NB4 (cell line): ENCODE results near the gene COX6B2.

Source experiments
- DNase-seq: peaks from one replicate; pipeline ENCODE4 v3.0.0; 2010; ENCODE audit warnings: low read depth
- H3K4me3 ChIP-seq: one replicate; pipeline ENCODE4 v1.5.1; 2011; ENCODE audit warnings: mild to moderate bottlenecking, low read depth, low read length, moderate library complexity
- MYC ChIP-seq: IDR thresholded peaks from 2 replicates; pipeline ENCODE4 v1.6.1; 2011; ENCODE audit warnings: low read depth, low read length
- POLR2A ChIP-seq: IDR thresholded peaks from 2 replicates; pipeline ENCODE4 v1.6.1; 2011; ENCODE audit warnings: mild to moderate bottlenecking; ENCODE audit not compliant: insufficient read length; ENCODE audit errors: extremely low read depth
- TF ChIP-seq, protein P1 (sequence below): IDR thresholded peaks from 2 replicates; pipeline ENCODE4 v1.6.1; 2011; ENCODE audit warnings: low read depth, low read length
- TF ChIP-seq, protein P2 (sequence below): IDR thresholded peaks from one replicate; pipeline ENCODE4 v1.5.1; 2012; ENCODE audit warnings: low read depth, low read length

The COX6B2 gene

DNA sequence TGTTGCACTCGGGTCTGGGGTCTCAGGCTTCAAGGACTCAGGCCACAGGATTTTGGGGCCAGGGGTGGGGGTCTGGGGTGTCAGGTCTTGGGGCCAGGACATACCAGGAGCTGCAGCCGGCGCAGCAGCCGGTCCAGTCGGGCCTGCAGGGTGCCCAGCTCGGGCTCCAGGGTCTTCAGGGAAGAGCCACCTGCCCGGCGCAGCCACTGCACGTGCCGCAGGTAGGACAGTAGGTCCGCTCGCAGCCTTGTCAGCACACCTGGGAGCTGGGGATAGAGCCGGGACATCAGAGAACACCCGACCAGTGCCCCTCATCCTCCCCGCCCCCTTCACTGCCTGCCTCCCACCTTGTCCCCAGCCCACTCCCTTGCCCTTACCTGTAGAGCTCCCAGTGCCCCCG lies 13.6 kb upstream of the COX6B2 start:
- no peak for TF ChIP-seq POLR2A
- TF ChIP-seq MYC: no peak
- TF ChIP-seq, protein P1, sequence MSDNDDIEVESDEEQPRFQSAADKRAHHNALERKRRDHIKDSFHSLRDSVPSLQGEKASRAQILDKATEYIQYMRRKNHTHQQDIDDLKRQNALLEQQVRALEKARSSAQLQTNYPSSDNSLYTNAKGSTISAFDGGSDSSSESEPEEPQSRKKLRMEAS: no peak
- TF ChIP-seq, protein P2, sequence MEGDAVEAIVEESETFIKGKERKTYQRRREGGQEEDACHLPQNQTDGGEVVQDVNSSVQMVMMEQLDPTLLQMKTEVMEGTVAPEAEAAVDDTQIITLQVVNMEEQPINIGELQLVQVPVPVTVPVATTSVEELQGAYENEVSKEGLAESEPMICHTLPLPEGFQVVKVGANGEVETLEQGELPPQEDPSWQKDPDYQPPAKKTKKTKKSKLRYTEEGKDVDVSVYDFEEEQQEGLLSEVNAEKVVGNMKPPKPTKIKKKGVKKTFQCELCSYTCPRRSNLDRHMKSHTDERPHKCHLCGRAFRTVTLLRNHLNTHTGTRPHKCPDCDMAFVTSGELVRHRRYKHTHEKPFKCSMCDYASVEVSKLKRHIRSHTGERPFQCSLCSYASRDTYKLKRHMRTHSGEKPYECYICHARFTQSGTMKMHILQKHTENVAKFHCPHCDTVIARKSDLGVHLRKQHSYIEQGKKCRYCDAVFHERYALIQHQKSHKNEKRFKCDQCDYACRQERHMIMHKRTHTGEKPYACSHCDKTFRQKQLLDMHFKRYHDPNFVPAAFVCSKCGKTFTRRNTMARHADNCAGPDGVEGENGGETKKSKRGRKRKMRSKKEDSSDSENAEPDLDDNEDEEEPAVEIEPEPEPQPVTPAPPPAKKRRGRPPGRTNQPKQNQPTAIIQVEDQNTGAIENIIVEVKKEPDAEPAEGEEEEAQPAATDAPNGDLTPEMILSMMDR: no peak
- no peak for DNase-seq
- H3K4me3 ChIP-seq: no peak overlapping the region

DNA sequence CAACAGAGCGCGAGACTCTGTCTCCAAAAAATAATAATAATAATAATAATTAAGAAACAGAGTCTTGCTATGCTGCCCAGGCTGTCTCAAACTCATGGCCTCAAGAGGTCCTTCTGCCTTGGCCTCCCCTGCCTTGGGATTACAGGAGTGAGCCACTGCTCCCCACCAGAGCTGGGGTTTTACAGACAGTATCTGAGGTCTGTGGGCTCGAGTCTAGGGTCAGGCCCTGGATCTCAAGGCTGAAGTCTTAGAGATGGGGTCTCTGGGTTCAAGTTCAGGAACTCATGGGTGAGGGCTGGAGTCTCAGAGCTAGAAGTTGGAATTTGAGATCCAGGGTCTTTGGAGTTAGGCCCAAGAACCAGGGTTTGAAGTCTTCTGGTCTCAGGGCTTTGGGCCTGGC lies 12.3 kb upstream of the COX6B2 start:
- TF ChIP-seq, protein P1: no peak
- TF ChIP-seq MYC (no peak), POLR2A (no peak)
- TF ChIP-seq, protein P2: no peak
- DNase-seq: no peak
- H3K4me3 ChIP-seq: no peak overlapping the region

DNA sequence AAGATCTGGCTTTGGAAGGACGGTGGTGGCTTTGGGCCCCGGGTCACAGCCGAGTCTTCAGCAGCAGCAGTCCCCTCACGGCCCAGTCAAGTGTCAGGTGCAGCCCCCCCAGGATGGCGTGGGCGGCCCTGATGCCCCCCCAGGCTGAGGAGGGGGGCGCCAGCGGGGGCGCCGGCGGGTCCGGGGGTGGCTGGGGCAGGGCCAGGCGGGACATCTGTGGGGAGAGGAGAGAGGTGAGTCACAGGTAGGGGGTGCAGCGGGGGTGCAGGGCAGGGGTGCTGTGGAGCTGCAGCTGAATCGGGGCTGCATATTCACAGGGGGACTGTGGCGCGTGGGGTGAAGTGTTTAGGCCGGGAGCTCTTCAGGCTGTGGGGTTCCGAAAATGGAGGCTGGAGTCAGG lies 11.4 kb upstream of the COX6B2 start:
- no peak for DNase-seq
- H3K4me3 ChIP-seq: no peak overlapping the region
- TF ChIP-seq, protein P2: no peak
- TF ChIP-seq, protein P1: no peak
- TF ChIP-seq POLR2A (no peak), MYC (no peak)

DNA sequence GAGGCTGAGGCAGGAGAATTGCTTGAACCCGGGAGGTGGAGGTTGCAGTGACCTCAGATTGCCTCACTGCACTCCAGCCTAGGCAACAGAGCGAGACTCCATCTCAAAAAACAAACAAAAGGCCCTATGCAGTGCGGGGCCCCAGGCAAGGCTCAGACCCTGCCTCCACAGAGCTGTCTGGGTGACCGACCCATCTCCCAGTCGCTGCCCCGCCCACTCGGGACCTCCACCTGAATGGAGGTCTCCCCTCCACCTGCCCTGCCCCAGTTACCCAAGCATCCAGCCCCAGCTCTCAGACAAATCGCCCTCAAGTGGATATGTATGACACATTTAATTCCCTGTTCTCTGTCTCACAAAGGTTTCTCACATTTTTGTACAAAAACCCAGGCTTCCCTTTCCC lies 10.7 kb upstream of the COX6B2 start:
- no peak overlapping the region for H3K4me3 ChIP-seq
- TF ChIP-seq POLR2A: no peak
- no peak for DNase-seq

DNA sequence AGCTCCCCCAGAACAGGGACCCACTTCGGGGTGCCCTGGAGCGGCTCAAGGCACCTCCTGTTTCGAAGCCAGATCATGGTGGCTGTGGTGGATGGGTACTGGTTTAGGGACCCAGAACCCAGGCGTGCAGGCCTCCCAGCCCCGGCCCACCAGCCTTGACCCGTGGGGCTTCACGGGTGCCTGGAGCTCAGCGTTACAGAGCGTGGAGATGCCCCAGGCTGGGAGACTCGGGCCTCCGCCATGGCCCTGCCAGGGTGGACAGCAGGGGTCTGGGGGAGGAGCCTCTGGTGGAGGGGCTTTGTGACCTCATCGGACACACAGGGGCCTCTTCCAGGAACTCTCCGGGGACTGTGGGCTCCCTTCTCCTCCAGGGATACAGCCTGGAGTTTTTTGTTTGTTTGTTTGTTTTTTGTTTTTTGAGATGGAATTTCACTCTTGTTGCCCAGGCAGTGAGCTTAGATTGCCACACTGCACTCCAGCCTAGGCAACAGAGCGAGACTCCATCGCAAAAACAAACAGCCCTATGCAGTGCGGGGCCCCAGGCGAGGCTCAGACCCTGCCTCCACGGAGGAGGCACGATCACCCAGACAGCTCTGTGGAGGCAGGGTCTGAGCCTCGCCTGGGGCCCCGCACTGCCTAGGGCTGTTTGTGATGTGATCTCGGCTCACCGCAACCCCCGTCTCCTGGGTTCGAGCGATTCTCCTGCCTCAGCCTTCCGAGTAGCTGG lies 8.6 kb upstream of the COX6B2 start, which contains the start of gene GARIN5B:
Gene GARIN5B (minus strand): TSS at position 271 of the 727 bp plus-strand sequence. CDS start 194 bp downstream, at position 77.
- no peak within 1 kb of the TSS for H3K4me3 ChIP-seq
- no peak for DNase-seq
- TF ChIP-seq, protein P2: no peak
- TF ChIP-seq MYC (no peak), POLR2A (no peak)
- TF ChIP-seq, protein P1: no peak

DNA sequence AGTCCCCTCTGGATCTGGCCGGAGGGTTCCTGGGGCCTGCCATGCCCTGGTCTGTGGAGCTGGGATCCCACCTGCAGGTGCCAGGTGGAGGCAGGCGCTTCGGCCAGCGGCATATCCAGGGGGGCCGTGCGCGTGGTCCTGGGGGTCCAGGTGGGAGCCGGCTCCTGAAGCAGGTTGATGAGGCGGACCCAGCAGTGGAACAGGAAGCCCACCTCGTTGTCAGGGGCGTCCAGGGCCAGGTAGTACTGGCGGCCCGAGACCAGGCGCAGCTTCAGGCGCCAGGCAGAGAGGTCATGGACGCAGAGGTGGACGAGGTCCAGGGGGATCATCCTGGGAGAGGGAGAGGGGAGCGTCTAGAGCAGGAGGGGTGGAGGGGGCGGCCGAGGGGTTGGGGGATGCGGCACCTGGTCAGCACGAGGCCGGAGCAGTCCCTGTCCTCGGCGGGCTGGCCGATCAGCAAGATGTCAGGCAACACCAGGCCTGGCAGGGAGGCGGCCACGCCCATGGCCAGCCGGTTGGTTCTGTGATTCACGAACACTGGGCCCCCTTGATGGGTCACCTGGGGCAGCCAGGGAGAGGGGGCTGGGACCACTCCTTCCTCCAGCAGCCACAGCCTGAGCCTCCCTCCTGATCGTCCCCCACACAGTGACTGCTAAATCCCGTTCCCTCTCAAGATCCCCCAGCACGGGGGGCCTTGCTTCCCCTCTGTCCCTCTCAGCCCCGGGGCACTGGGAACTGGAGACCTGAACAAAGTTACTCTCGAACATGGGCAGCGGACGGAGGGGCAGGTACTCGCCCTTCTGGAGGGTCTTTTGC lies 7.9 kb upstream of the COX6B2 start:
- no peak overlapping the region for H3K4me3 ChIP-seq
- TF ChIP-seq, protein P1: no peak
- TF ChIP-seq MYC: no peak
- TF ChIP-seq POLR2A: no peak
- TF ChIP-seq, protein P2: no peak
- DNase-seq: no peak
